Right lung (tissue), 10 donors: ENCODE data around the gene TP53BP2. TPM values are rescaled to one million over a fixed set of nuclear protein-coding genes. Genes with fewer than 3 reads are reported as not detected.
"Not testable (repeated sequence)": the region's sequence is repeated elsewhere in the genome, so short reads cannot be mapped to it uniquely, and the experiment has no call there.

Experiments used
- DNase-seq, 2 donors: peaks; one replicate each; pipeline ENCODE4 v3.0.0-alpha.2; 2013
- long read RNA-seq, 8 donors: transcript quantifications; one replicate each; lab custom pipeline, GENCODE V29; 2026
- polyA plus RNA-seq, 5 donors: library from polyadenylated mRNA; unstranded; fragments of 120-200 nt; gene quantifications; one replicate each; pipeline versions ENCODE4 v1.2.1 to v1.2.3, GENCODE V29; 2013; ENCODE audit warnings: inconsistent platforms in 1 of 5, low replicate concordance in 1 of 5; ENCODE audit not compliant: insufficient read length in 5 of 5, insufficient read depth in 1 of 5

The TP53BP2 gene
- 10 to 100 TPM; 38.3 to 66.3 (median 50.3) TPM for polyA plus RNA-seq
- long read RNA-seq, donor 1, full-length matches to known transcripts = 1 of 60 reads
- long read RNA-seq, donor 1, partial matches to known transcripts = 59 of 60 reads
- long read RNA-seq, donor 1, other reads (novel, unspliced or antisense) = 0 of 60 reads
- long read RNA-seq, donor 2, full-length matches to known transcripts = 4 of 10 reads
- long read RNA-seq, donor 2, partial matches to known transcripts = 6 of 10 reads
- long read RNA-seq, donor 2, other reads (novel, unspliced or antisense) = 0 of 10 reads
- long read RNA-seq, donor 3, partial matches to known transcripts = 38 of 38 reads
- long read RNA-seq, donor 3, other reads (novel, unspliced or antisense) = 0 of 38 reads
- long read RNA-seq, donor 4, partial matches to known transcripts = 30 of 30 reads
- long read RNA-seq, donor 4, other reads (novel, unspliced or antisense) = 0 of 30 reads
- long read RNA-seq, donor 5, full-length matches to known transcripts = 1 of 49 reads
- long read RNA-seq, donor 5, partial matches to known transcripts = 48 of 49 reads
- long read RNA-seq, donor 5, other reads (novel, unspliced or antisense) = 0 of 49 reads
- long read RNA-seq, donor 6, full-length matches to known transcripts = 4 of 32 reads
- long read RNA-seq, donor 6, partial matches to known transcripts = 28 of 32 reads
- long read RNA-seq, donor 6, other reads (novel, unspliced or antisense) = 0 of 32 reads
- long read RNA-seq, donor 7, partial matches to known transcripts = 35 of 35 reads
- long read RNA-seq, donor 7, other reads (novel, unspliced or antisense) = 0 of 35 reads
- long read RNA-seq, donor 8 = 0 reads

GRCh38 chr1:223845810-223846682 lies at the start of gene TP53BP2:
Gene TP53BP2, minus strand, starts transcription at chr1:223845947. Its CDS starts 267 bp downstream, at chr1:223845680.
- DNase-seq = peak; percentile 94

GRCh38 chr1:223890494-223890893 lies 44.7 kb upstream of the TP53BP2 start:
- not testable (repeated sequence) for DNase-seq

GRCh38 chr1:223889319-223889718 lies 43.6 kb upstream of the TP53BP2 start:
- DNase-seq = not testable (repeated sequence)

- peak in 1 of 2 donors; percentile 6 for DNase-seq
Observed at GRCh38 chr1:223887747-223888418, 42.1 kb upstream of the TP53BP2 start.

GRCh38 chr1:223886516-223886921 lies 40.8 kb upstream of the TP53BP2 start:
- no peak for DNase-seq

GRCh38 chr1:223885614-223886013 lies 39.9 kb upstream of the TP53BP2 start:
- DNase-seq = no peak

- DNase-seq = no peak
Observed at GRCh38 chr1:223878598-223879325, 33.0 kb upstream of the TP53BP2 start.

- no peak for DNase-seq
Observed at GRCh38 chr1:223877804-223878203, 32.1 kb upstream of the TP53BP2 start.

GRCh38 chr1:223876590-223876989 lies 30.8 kb upstream of the TP53BP2 start:
- DNase-seq = no peak

GRCh38 chr1:223873044-223873443 lies 27.3 kb upstream of the TP53BP2 start:
- no peak for DNase-seq

- no peak for DNase-seq
Observed at GRCh38 chr1:223872308-223872901, 26.7 kb upstream of the TP53BP2 start.

- no peak for DNase-seq
Observed at GRCh38 chr1:223870617-223871574, 25.1 kb upstream of the TP53BP2 start.

- DNase-seq = not testable (repeated sequence)
Observed at GRCh38 chr1:223864599-223865368, 19.0 kb upstream of the TP53BP2 start.

- no peak for DNase-seq
Observed at GRCh38 chr1:223864084-223864483, 18.3 kb upstream of the TP53BP2 start.

GRCh38 chr1:223861904-223862303 lies 16.2 kb upstream of the TP53BP2 start:
- DNase-seq = no peak

- DNase-seq = no peak
Observed at GRCh38 chr1:223860051-223860622, 14.4 kb upstream of the TP53BP2 start.

GRCh38 chr1:223859058-223859457 lies 13.3 kb upstream of the TP53BP2 start:
- DNase-seq = no peak
